H9 (cell line): ENCODE data around the gene TM9SF3. TPM values are rescaled to one million over a fixed set of nuclear protein-coding genes. Genes with fewer than 3 reads are reported as not detected.

Experiments
- DNase-seq: peaks from one replicate; pipeline ENCODE4 v3.0.0-alpha.2; 2017
- H2AFZ ChIP-seq: one replicate; pipeline ENCODE4 v1.6.1; 2013; ENCODE audit warnings: mild to moderate bottlenecking, low read length, control low read depth, moderate library complexity
- H2AK5ac ChIP-seq: 2 replicates; pipeline ENCODE4 v1.6.1; 2013; ENCODE audit warnings: low read length, control low read depth, mixed read lengths; ENCODE audit not compliant: insufficient read length
- H2BK120ac ChIP-seq: one replicate; pipeline ENCODE4 v1.6.1; 2013; ENCODE audit warnings: low read depth, mild to moderate bottlenecking, low read length, control low read depth, inconsistent platforms; ENCODE audit not compliant: poor library complexity, severe bottlenecking
- H2BK12ac ChIP-seq: 2 replicates; pipeline ENCODE4 v1.6.1; 2013; ENCODE audit warnings: low read length, control low read depth, mixed read lengths, low read depth; ENCODE audit not compliant: insufficient read length
- H2BK15ac ChIP-seq: 2 replicates; pipeline ENCODE4 v1.6.1; 2013; ENCODE audit warnings: low read depth, low read length, control low read depth
- H2BK20ac ChIP-seq: one replicate; pipeline ENCODE4 v1.6.1; 2013; ENCODE audit warnings: low read depth, mild to moderate bottlenecking, low read length, control low read depth, inconsistent platforms; ENCODE audit not compliant: poor library complexity, severe bottlenecking
- H2BK5ac ChIP-seq: 2 replicates; pipeline ENCODE4 v1.6.1; 2013; ENCODE audit warnings: low read length, control low read depth, mixed read lengths; ENCODE audit not compliant: insufficient read length
- H3K14ac ChIP-seq: 2 replicates; pipeline ENCODE4 v1.6.1; 2013; ENCODE audit warnings: low read length, control low read depth; ENCODE audit not compliant: insufficient read depth
- H3K18ac ChIP-seq: 2 replicates; pipeline ENCODE4 v1.6.1; 2013; ENCODE audit warnings: low read depth, mild to moderate bottlenecking, mixed read lengths, low read length, control low read depth; ENCODE audit not compliant: insufficient read length
- H3K23ac ChIP-seq: 2 replicates; pipeline ENCODE4 v1.6.1; 2013; ENCODE audit warnings: low read length, control low read depth, mixed read lengths, low read depth; ENCODE audit not compliant: insufficient read length
- H3K23me2 ChIP-seq: 2 replicates; pipeline ENCODE4 v1.6.1; 2013; ENCODE audit warnings: low read depth, mild to moderate bottlenecking, mixed read lengths, low read length, control low read depth; ENCODE audit not compliant: insufficient read length, poor library complexity, severe bottlenecking
- H3K27ac ChIP-seq: 2 replicates; pipeline ENCODE4 v1.5.1; 2013; ENCODE audit warnings: low read length, control low read depth, mixed read lengths, low read depth; ENCODE audit not compliant: insufficient read length
- H3K27me3 ChIP-seq: 2 replicates; pipeline ENCODE4 v1.6.1; 2013; ENCODE audit warnings: low read length, control low read depth, inconsistent platforms; ENCODE audit not compliant: insufficient read depth
- H3K4ac ChIP-seq: 2 replicates; pipeline ENCODE4 v1.6.1; 2013; ENCODE audit warnings: low read depth, mild to moderate bottlenecking, control low read depth, inconsistent platforms, low read length, moderate library complexity
- H3K4me1 ChIP-seq: 2 replicates; pipeline ENCODE4 v1.6.1; 2013; ENCODE audit warnings: low read length, control low read depth, inconsistent platforms; ENCODE audit not compliant: insufficient read depth
- H3K4me2 ChIP-seq: 2 replicates; pipeline ENCODE4 v1.6.1; 2013; ENCODE audit warnings: low read length, control low read depth, mixed read lengths; ENCODE audit not compliant: insufficient read length, insufficient read depth
- H3K56ac ChIP-seq: 2 replicates; pipeline ENCODE4 v1.6.1; 2013; ENCODE audit warnings: low read depth, mild to moderate bottlenecking, mixed read lengths, low read length, control low read depth; ENCODE audit not compliant: insufficient read length
- H3K79me1 ChIP-seq: 2 replicates; pipeline ENCODE4 v1.6.1; 2013; ENCODE audit warnings: low read depth, mild to moderate bottlenecking, moderate library complexity, low read length, control low read depth, inconsistent platforms; ENCODE audit not compliant: insufficient read depth, poor library complexity, severe bottlenecking
- H3K79me2 ChIP-seq: 2 replicates; pipeline ENCODE4 v1.6.1; 2013; ENCODE audit warnings: low read length, control low read depth, inconsistent platforms; ENCODE audit not compliant: insufficient read depth
- H3K9ac ChIP-seq: 2 replicates; pipeline ENCODE4 v1.6.1; 2013; ENCODE audit warnings: low read length, control low read depth, mixed read lengths; ENCODE audit not compliant: insufficient read length; ENCODE audit errors: extremely low read depth
- H3K9me3 ChIP-seq: one replicate; pipeline ENCODE4 v1.6.1; 2013; ENCODE audit warnings: low read depth, low read length, inconsistent platforms; ENCODE audit not compliant: control insufficient read depth
- H3T11ph ChIP-seq: one replicate; pipeline ENCODE4 v1.6.1; 2013; ENCODE audit warnings: mild to moderate bottlenecking, low read length, control low read depth, inconsistent platforms
- H4K20me1 ChIP-seq: one replicate; pipeline ENCODE4 v1.6.1; 2013; ENCODE audit not compliant: control insufficient read depth, insufficient read length, insufficient read depth
- H4K5ac ChIP-seq: 2 replicates; pipeline ENCODE4 v1.6.1; 2013; ENCODE audit warnings: low read depth, mild to moderate bottlenecking, mixed read lengths, low read length, control low read depth; ENCODE audit not compliant: insufficient read length
- H4K8ac ChIP-seq: replicated peaks from 2 replicates; pipeline ENCODE4 v1.6.1; 2013; ENCODE audit warnings: low read length, control low read depth, mixed read lengths, low read depth; ENCODE audit not compliant: insufficient read length
- H4K91ac ChIP-seq: 2 replicates; pipeline ENCODE4 v1.6.1; 2013; ENCODE audit warnings: low read depth, mild to moderate bottlenecking, moderate library complexity, mixed read lengths, low read length, control low read depth; ENCODE audit not compliant: insufficient read length
- H3K27ac Mint-ChIP-seq, 3 experiments: 2 replicates in 2 of 3; 3 replicates in 1 of 3; pipeline ENCODE4 v1.8.0; 2020 to 2021; ENCODE audit warnings: mixed read lengths in 3 of 3, mild to moderate bottlenecking in 1 of 3, moderate library complexity in 1 of 3
- H3K27me3 Mint-ChIP-seq: 2 replicates; pipeline ENCODE4 v1.8.0; 2021; ENCODE audit warnings: low read depth, mild to moderate bottlenecking, moderate library complexity, mixed read lengths
- H3K36me3 Mint-ChIP-seq, 3 experiments: 2 replicates in 2 of 3; 3 replicates in 1 of 3; pipeline ENCODE4 v1.8.0; 2020 to 2021; ENCODE audit warnings: low read depth in 3 of 3, mixed read lengths in 3 of 3; ENCODE audit not compliant: insufficient read depth in 1 of 3
- H3K4me1 Mint-ChIP-seq, 2 experiments: 2 replicates each; pipeline ENCODE4 v1.8.0; 2020; ENCODE audit warnings: mixed read lengths in 2 of 2
- H3K4me3 Mint-ChIP-seq, 2 experiments: 2 replicates in 1 of 2; 3 replicates in 1 of 2; pipeline ENCODE4 v1.8.0; 2020 to 2021; ENCODE audit warnings: mild to moderate bottlenecking in 2 of 2, mixed read lengths in 2 of 2, moderate library complexity in 1 of 2
- H3K9me3 Mint-ChIP-seq, 2 experiments: 2 replicates in 1 of 2; 3 replicates in 1 of 2; pipeline ENCODE4 v1.8.0; 2020; ENCODE audit warnings: mild to moderate bottlenecking in 2 of 2, mixed read lengths in 2 of 2, moderate library complexity in 1 of 2
- CTCF ChIP-seq: fragments of 200-600 bp; sonication (generic); conservative IDR thresholded peaks from 3 replicates; pipeline ENCODE4 v1.8.0; 2021; ENCODE audit warnings: antibody characterized with exemption, mild to moderate bottlenecking
- WGBS: extraction: QIAGEN DNeasy Blood & Tissue Kit; methylation state at CpG from one replicate; pipeline ENCODE4 v1.1.7; 2013; ENCODE audit warnings: missing lambda C conversion rate, low lambda C conversion rate, mixed read lengths; ENCODE audit not compliant: insufficient read length; ENCODE audit errors: extremely low coverage; 5-methylcytosine and 5-hydroxymethylcytosine counted together
- total RNA-seq: library from RNA; stranded (reverse); gene quantifications from 2 replicates; pipeline ENCODE4 v1.2.1, GENCODE V29; 2021

Gene TM9SF3
- total RNA-seq, 1 experiment from 2014 or later: 120 TPM

- Histone ChIP-seq H3K79me2 (no peaks in the 10 kb centered on the region), H4K20me1 (no peaks in the 10 kb centered on the region), H3K4me2 (no peak overlapping the region), H3K56ac (no peak overlapping the region), H3K14ac (no peak overlapping the region), H3K27ac (no peak overlapping the region), H2BK20ac (no peak overlapping the region), H3K23ac (no peak overlapping the region), H3T11ph (no peak overlapping the region), H4K8ac (no peak overlapping the region), H4K5ac (no peak overlapping the region), H3K4me1 (no peaks in the 10 kb centered on the region), H2AK5ac (no peak overlapping the region), H3K4ac (no peak overlapping the region), H4K91ac (no peak overlapping the region), H3K9me3 (no peaks in the 10 kb centered on the region), H2AFZ (no peak overlapping the region), H2BK12ac (no peak overlapping the region), H2BK15ac (no peak overlapping the region), H3K18ac (no peak overlapping the region), H3K9ac (no peak overlapping the region), H3K23me2 (no peaks in the 10 kb centered on the region), H2BK5ac (no peak overlapping the region), H2BK120ac (no peak overlapping the region), H3K27me3 (no peaks in the 10 kb centered on the region), H3K79me1 (no peaks in the 10 kb centered on the region)
- peak overlapping the region in 1 of 3 experiments; percentile 38; a peak in 1 of 7 replicates for H3K27ac Mint-ChIP-seq
- H3K36me3 Mint-ChIP-seq: no peaks in the 10 kb centered on the region
- no peaks in the 10 kb centered on the region for H3K9me3 Mint-ChIP-seq
- H3K4me3 Mint-ChIP-seq: no peak overlapping the region
- H3K4me1 Mint-ChIP-seq: peaks cover 3 to 8% of the 10 kb centered on the region in 2 experiments; a peak in 2 of 4 replicates
- peaks cover 5% of the 10 kb centered on the region for H3K27me3 Mint-ChIP-seq
- TF ChIP-seq CTCF: no peak
- no CpG with 5 or more reads among the region's 14 CpGs for WGBS
- DNase-seq: no peak
Measured at GRCh38 chr10:96488161-96488935, 98.5 kb downstream of the TM9SF3 start.
